ENCODE results near the gene TNRC6B. TPM values are rescaled to one million over a fixed set of nuclear protein-coding genes. Genes with fewer than 3 reads are reported as not detected.
"Not testable (repeated sequence)": the region's sequence is repeated elsewhere in the genome, so short reads cannot be mapped to it uniquely, and the experiment has no call there.

Gene TNRC6B
- total RNA-seq, 3 donors from 2014 or later = 19.4 to 21.6 (median 21.2) TPM

GRCh38 chr22:40285513-40285912 is 107.8 kb downstream of the TNRC6B start:
- ATAC-seq (no peak), DNase-seq (no peak)
- H3K9me3 Mint-ChIP-seq = no peaks in the 10 kb centered on the region
- peaks cover 61% of the 10 kb centered on the region for H3K4me1 Mint-ChIP-seq (ENCODE audit: low read depth)
- peaks cover 50% of the 10 kb centered on the region for H3K36me3 Mint-ChIP-seq (ENCODE audit: insufficient read depth)
- H3K4me3 Mint-ChIP-seq = peak overlapping the region; percentile 2
- H3K27me3 Mint-ChIP-seq (ENCODE audit: low read depth) = no peaks in the 10 kb centered on the region

- peaks cover 39% of the 10 kb centered on the region for H3K36me3 Mint-ChIP-seq (ENCODE audit: insufficient read depth)
- peaks cover 65% of the 10 kb centered on the region for H3K4me1 Mint-ChIP-seq (ENCODE audit: low read depth)
Observed at GRCh38 chr22:40289991-40290459, 112.3 kb downstream of the TNRC6B start.

DNA sequence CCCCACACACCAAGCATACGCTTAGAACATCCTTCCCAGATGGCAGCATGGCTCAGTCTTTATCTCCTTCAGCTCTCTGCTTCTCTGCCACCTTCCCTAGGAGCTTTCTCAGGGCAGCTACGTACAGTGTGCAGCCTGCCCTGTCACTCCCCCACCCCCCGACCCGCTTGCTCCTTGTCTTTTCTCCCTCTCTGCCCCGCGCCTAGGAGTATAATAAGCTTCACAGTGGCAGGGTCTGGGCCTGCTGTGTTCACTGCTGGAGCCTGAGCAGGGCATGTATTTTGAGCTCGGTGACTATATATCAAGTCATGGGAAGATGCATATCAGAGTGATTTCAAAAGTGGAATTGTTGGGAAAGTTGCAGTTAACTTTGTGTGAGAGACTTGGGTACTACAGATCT is 112.8 kb downstream of the TNRC6B start:
- ATAC-seq (peak; percentile 28 to 31), DNase-seq (no peak)
- Mint-ChIP-seq H3K36me3 (ENCODE audit: insufficient read depth) (peaks cover 37% of the 10 kb centered on the region), H3K9me3 (no peaks in the 10 kb centered on the region), H3K4me1 (ENCODE audit: low read depth) (peaks cover 61% of the 10 kb centered on the region), H3K27me3 (ENCODE audit: low read depth) (no peaks in the 10 kb centered on the region), H3K4me3 (peak overlapping the region; percentile 55)

More at GRCh38 chr22:40289991-40290459, 112.3 kb downstream of the TNRC6B start:
- Mint-ChIP-seq H3K9me3 (no peaks in the 10 kb centered on the region), H3K4me3 (peak overlapping the region; percentile 55), H3K27me3 (ENCODE audit: low read depth) (no peaks in the 10 kb centered on the region)
- ATAC-seq = peak; percentile 84 to 88
- DNase-seq = peak; percentile 55

DNA sequence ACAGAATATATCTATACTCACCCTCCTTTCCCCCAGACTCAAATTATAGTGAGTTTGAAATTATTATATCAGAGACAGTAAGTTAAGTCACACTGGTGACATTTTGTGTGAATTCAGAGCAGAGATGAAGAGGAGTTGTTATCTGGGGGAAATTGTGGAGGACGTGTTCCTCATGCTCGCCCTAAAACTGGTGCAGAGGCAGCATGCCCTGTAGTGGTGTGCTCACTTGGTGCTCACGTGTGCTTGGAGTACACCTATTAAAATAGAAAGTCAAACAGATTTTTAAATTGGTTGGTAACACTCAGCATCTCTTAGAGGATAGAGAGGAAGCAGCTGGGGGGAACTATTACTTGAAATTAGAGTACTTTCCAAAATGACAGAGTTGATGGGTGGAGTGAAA is 117.0 kb downstream of the TNRC6B start:
- H3K36me3 Mint-ChIP-seq (ENCODE audit: insufficient read depth) = peaks cover 24% of the 10 kb centered on the region
- H3K4me3 Mint-ChIP-seq = no peak overlapping the region

DNA sequence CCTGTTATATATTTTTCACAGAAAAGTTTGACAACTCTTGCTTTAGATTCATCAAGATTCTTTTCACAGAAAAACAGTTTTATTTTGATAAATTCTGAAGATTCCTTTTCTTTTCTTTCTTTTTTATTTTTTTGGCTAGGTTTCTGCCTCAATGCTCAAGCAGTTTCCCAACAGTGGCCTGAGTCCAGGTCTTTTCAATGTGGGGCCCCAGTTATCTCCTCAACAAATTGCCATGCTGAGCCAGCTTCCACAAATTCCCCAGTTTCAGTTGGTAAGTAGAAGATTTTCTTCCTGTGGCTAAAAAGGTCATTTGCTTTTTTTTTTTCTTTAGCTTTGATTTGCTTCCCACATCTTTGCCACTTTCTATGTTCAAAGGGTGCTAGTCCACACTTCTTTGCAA is 122.6 kb downstream of the TNRC6B start:
- DNase-seq (no peak), ATAC-seq (no peak)
- Mint-ChIP-seq H3K36me3 (ENCODE audit: insufficient read depth) (peaks cover 31% of the 10 kb centered on the region), H3K27me3 (ENCODE audit: low read depth) (no peaks in the 10 kb centered on the region), H3K4me3 (no peak overlapping the region), H3K9me3 (no peaks in the 10 kb centered on the region), H3K4me1 (ENCODE audit: low read depth) (peaks cover 3% of the 10 kb centered on the region)

More for the DNA sequence above, 117.0 kb downstream of the TNRC6B start:
- H3K4me1 Mint-ChIP-seq (ENCODE audit: low read depth) = peaks cover 36% of the 10 kb centered on the region
- DNase-seq (no peak), ATAC-seq (no peak)
- H3K9me3 Mint-ChIP-seq = no peaks in the 10 kb centered on the region
- H3K27me3 Mint-ChIP-seq (ENCODE audit: low read depth) = no peaks in the 10 kb centered on the region

DNA sequence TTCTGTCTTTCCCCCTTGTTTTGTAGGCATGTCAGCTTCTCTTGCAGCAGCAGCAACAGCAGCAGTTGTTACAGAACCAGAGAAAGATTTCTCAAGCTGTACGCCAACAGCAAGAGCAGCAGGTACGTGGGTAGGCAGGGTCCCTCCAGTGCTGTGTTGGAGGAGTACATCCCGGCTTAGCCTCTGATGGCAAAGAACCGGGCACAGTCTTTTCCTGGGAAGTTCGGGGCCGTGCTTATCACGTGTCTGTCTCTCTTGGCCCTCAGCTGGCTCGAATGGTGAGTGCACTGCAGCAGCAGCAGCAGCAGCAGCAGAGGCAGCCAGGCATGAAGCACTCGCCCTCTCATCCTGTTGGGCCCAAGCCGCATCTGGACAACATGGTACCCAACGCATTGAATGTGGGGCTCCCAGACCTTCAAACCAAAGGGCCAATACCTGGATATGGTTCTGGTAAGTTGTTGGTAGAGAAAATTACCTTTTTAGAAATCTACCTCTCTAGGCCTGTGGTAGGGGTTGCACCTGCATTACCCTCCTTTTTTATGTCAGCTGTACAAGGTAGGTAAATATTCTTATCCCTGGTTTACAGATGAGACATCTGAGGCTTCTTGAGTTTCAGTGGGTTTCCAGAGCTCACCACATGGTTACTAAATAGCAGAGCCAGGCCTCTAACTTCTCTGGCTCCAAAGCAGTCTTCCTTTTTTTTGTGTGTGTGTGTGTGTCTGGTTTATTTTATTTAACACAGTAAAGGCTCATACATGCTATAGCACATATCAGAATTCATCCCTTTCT is 123.4 kb downstream of the TNRC6B start:
- Mint-ChIP-seq H3K4me3 (no peak overlapping the region), H3K27me3 (ENCODE audit: low read depth) (no peaks in the 10 kb centered on the region), H3K9me3 (no peaks in the 10 kb centered on the region), H3K36me3 (ENCODE audit: insufficient read depth) (peaks cover 27% of the 10 kb centered on the region), H3K4me1 (ENCODE audit: low read depth) (peaks cover 3% of the 10 kb centered on the region)
- DNase-seq = no peak
- ATAC-seq = peak; percentile 55 to 70

GRCh38 chr22:40302149-40302548 is 124.4 kb downstream of the TNRC6B start:
- Mint-ChIP-seq H3K4me1 (ENCODE audit: low read depth) (peaks cover 4% of the 10 kb centered on the region), H3K27me3 (ENCODE audit: low read depth) (no peaks in the 10 kb centered on the region), H3K9me3 (no peaks in the 10 kb centered on the region), H3K36me3 (ENCODE audit: insufficient read depth) (peaks cover 27% of the 10 kb centered on the region), H3K4me3 (no peak overlapping the region)
- ATAC-seq (no peak), DNase-seq (no peak)

DNA sequence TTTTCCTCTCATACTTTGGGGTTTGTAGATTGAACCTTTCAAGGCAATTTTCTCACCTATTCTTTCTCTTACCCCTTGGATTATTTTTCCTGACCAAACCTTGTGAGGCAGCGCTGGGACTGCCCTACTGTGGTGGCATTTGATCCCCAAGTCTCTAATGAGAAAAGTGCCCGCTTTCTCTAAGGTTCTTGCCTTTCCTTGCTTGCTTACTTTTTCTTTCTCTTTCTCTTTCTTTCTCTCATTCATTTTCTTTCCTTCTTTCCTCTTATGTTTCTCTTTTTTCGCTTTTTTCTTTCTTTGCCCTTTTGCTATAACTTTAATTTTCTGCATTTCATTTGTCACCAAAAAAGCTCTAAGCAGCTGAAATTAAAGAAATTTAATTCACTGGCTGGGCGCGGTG is 127.9 kb downstream of the TNRC6B start:
- Mint-ChIP-seq H3K4me1 (ENCODE audit: low read depth) (peaks cover 29% of the 10 kb centered on the region), H3K36me3 (ENCODE audit: insufficient read depth) (peaks cover 35% of the 10 kb centered on the region), H3K27me3 (ENCODE audit: low read depth) (no peaks in the 10 kb centered on the region), H3K4me3 (no peak overlapping the region), H3K9me3 (no peaks in the 10 kb centered on the region)
- no peak for DNase-seq
- no peak for ATAC-seq

GRCh38 chr22:40308999-40309573 is 131.4 kb downstream of the TNRC6B start:
- Mint-ChIP-seq H3K36me3 (ENCODE audit: insufficient read depth) (peaks cover 30% of the 10 kb centered on the region), H3K4me3 (no peak overlapping the region), H3K27me3 (ENCODE audit: low read depth) (no peaks in the 10 kb centered on the region), H3K9me3 (no peaks in the 10 kb centered on the region), H3K4me1 (ENCODE audit: low read depth) (peaks cover 29% of the 10 kb centered on the region)
- no peak for DNase-seq
- ATAC-seq = no peak

GRCh38 chr22:40309631-40310030 is 131.9 kb downstream of the TNRC6B start:
- H3K36me3 Mint-ChIP-seq (ENCODE audit: insufficient read depth) = peaks cover 34% of the 10 kb centered on the region

GRCh38 chr22:40310081-40310767 is 132.5 kb downstream of the TNRC6B start:
- Mint-ChIP-seq H3K4me3 (no peak overlapping the region), H3K27me3 (ENCODE audit: low read depth) (no peaks in the 10 kb centered on the region), H3K9me3 (no peaks in the 10 kb centered on the region), H3K36me3 (ENCODE audit: insufficient read depth) (peaks cover 34% of the 10 kb centered on the region), H3K4me1 (ENCODE audit: low read depth) (peaks cover 29% of the 10 kb centered on the region)
- no peak for ATAC-seq
- DNase-seq = no peak

More at GRCh38 chr22:40309631-40310030, 131.9 kb downstream of the TNRC6B start:
- no peak for ATAC-seq
- no peak for DNase-seq
- H3K4me3 Mint-ChIP-seq = no peak overlapping the region
- H3K27me3 Mint-ChIP-seq (ENCODE audit: low read depth) = no peaks in the 10 kb centered on the region
- peaks cover 29% of the 10 kb centered on the region for H3K4me1 Mint-ChIP-seq (ENCODE audit: low read depth)
- H3K9me3 Mint-ChIP-seq = no peaks in the 10 kb centered on the region

GRCh38 chr22:40310768-40311120 is 133.0 kb downstream of the TNRC6B start:
- ATAC-seq = no peak
- Mint-ChIP-seq H3K27me3 (ENCODE audit: low read depth) (no peaks in the 10 kb centered on the region), H3K9me3 (no peaks in the 10 kb centered on the region), H3K4me3 (no peak overlapping the region), H3K4me1 (ENCODE audit: low read depth) (peaks cover 29% of the 10 kb centered on the region), H3K36me3 (ENCODE audit: insufficient read depth) (peaks cover 35% of the 10 kb centered on the region)
- DNase-seq = no peak

DNA sequence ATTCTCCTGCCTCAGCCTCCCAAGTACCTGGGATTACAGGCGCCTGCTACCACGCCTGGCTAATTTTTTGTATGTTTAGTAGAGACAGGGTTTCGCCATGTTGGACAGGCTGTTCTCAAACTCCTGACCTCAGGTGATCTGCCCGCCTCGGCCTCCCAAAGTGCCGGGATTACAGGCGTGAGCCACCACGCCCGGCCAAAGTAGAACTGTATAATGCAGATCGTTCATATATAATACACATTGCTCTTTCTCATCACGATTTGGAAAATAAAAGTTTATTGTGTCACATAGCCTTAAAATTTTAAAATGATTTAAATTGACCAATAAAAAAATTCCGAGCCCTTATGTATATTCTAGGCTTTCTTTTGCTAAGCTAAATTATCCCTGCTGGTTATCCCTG is 133.9 kb downstream of the TNRC6B start:
- H3K9me3 Mint-ChIP-seq = not testable (repeated sequence)
- Mint-ChIP-seq H3K36me3 (ENCODE audit: insufficient read depth) (peaks cover 41% of the 10 kb centered on the region), H3K4me1 (ENCODE audit: low read depth) (peaks cover 30% of the 10 kb centered on the region)

GRCh38 chr22:40312050-40312449 is 134.3 kb downstream of the TNRC6B start:
- no peaks in the 10 kb centered on the region for H3K27me3 Mint-ChIP-seq (ENCODE audit: low read depth)
- H3K36me3 Mint-ChIP-seq (ENCODE audit: insufficient read depth) = peaks cover 45% of the 10 kb centered on the region
- peaks cover 34% of the 10 kb centered on the region for H3K4me1 Mint-ChIP-seq (ENCODE audit: low read depth)
- ATAC-seq (no peak), DNase-seq (no peak)
- H3K4me3 Mint-ChIP-seq = no peak overlapping the region
- H3K9me3 Mint-ChIP-seq = no peaks in the 10 kb centered on the region

More for the DNA sequence above, 133.9 kb downstream of the TNRC6B start:
- DNase-seq; ATAC-seq; H3K4me3 Mint-ChIP-seq; H3K27me3 Mint-ChIP-seq (ENCODE audit: low read depth): not testable (repeated sequence)

Measured in activated T-cell treated with anti-CD3 and anti-CD28 coated beads, Interleukin-2, amount 50 U/mL, for 4 hours (primary cell).